Mesothelial cell of epicardium (in vitro differentiated cells): ENCODE data around the gene GNB2. TPM values are rescaled to one million over a fixed set of nuclear protein-coding genes. Genes with fewer than 3 reads are reported as not detected.
A peak's percentile ranks its signal among the peaks of the same experiment; 100 is the strongest.

ENCODE experiments used
- DNase-seq, 2 experiments: peaks; one replicate each; pipeline ENCODE4 v3.0.0; 2021; ENCODE audit warnings: low spot score in 2 of 2; ENCODE audit not compliant: unreplicated experiment in 2 of 2
- H3K27ac Mint-ChIP-seq: 2 replicates; pipeline ENCODE4 v1.8.0; 2021; ENCODE audit warnings: mixed read lengths
- H3K27me3 Mint-ChIP-seq: 2 replicates; pipeline ENCODE4 v1.8.0; 2021; ENCODE audit warnings: low read depth, mixed read lengths
- H3K36me3 Mint-ChIP-seq: 2 replicates; pipeline ENCODE4 v1.8.0; 2021; ENCODE audit warnings: mixed read lengths
- H3K4me1 Mint-ChIP-seq: 2 replicates; pipeline ENCODE4 v1.8.0; 2021; ENCODE audit warnings: mixed read lengths
- H3K4me3 Mint-ChIP-seq: 2 replicates; pipeline ENCODE4 v1.8.0; 2021; ENCODE audit warnings: mild to moderate bottlenecking, moderate library complexity, mixed read lengths
- H3K9me3 Mint-ChIP-seq: 2 replicates; pipeline ENCODE4 v1.8.0; 2021; ENCODE audit warnings: mixed read lengths
- total RNA-seq: library from RNA; stranded (reverse); gene quantifications from 3 replicates; pipeline ENCODE4 v1.2.1, GENCODE V29; 2021
- TF ChIP-seq, protein P1 (sequence below): fragments of 200-600 bp; sonication (generic); IDR thresholded peaks from one replicate; pipeline ENCODE4 v1.5.0; 2021; ENCODE audit warnings: antibody characterized with exemption; ENCODE audit not compliant: unreplicated experiment

The GNB2 gene
- total RNA-seq, 1 donor from 2014 or later, result 174 TPM

DNA sequence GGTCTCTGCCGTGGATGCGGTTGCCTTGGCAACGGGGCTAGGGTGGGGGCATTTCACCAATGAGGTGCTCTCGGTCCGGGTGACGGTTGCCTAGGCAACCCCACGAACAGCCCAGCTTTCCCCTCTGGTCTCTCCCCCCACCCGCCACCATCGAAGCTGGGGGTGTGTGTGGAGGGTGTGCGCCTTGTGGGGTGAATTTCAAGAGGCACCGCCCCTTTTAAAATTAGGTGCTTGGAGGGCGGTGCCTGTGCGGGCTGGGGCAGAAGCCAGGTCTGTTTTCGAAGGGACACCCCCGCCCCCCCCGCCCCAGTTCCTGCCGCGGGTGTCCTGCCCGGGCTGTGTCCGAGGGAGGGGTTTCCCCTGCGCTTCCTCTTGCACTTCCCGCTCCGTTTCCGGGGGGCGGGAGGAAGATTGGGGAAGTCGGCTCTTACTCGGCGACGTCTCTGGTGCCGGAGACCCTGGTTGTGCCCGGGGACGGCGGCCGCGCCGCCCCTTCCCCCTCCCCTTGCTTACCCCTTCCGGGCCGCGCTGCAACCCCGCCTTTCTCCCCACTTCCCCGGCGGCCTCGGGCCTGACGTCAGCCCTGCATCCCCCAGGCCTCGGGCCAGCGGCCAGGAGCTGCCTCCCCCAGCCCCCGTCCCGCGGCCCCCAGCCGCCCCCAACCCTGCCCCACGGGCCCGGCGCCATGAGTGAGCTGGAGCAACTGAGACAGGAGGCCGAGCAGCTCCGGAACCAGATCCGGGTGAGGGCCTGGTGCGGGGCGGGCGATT, 2.2 kb downstream of the GNB2 start:
- H3K36me3 Mint-ChIP-seq, result peaks cover 9% of the 10 kb centered on the region
- peak; percentile 59 to 76 for DNase-seq
- peaks cover 22% of the 10 kb centered on the region for H3K4me1 Mint-ChIP-seq
- H3K27me3 Mint-ChIP-seq, result peaks cover 6% of the 10 kb centered on the region
- H3K9me3 Mint-ChIP-seq, result no peaks in the 10 kb centered on the region
- TF ChIP-seq, protein P1, sequence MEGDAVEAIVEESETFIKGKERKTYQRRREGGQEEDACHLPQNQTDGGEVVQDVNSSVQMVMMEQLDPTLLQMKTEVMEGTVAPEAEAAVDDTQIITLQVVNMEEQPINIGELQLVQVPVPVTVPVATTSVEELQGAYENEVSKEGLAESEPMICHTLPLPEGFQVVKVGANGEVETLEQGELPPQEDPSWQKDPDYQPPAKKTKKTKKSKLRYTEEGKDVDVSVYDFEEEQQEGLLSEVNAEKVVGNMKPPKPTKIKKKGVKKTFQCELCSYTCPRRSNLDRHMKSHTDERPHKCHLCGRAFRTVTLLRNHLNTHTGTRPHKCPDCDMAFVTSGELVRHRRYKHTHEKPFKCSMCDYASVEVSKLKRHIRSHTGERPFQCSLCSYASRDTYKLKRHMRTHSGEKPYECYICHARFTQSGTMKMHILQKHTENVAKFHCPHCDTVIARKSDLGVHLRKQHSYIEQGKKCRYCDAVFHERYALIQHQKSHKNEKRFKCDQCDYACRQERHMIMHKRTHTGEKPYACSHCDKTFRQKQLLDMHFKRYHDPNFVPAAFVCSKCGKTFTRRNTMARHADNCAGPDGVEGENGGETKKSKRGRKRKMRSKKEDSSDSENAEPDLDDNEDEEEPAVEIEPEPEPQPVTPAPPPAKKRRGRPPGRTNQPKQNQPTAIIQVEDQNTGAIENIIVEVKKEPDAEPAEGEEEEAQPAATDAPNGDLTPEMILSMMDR, result no peak
- peak overlapping the region; percentile 91 for H3K27ac Mint-ChIP-seq
- H3K4me3 Mint-ChIP-seq, result peak overlapping the region; percentile 75

DNA sequence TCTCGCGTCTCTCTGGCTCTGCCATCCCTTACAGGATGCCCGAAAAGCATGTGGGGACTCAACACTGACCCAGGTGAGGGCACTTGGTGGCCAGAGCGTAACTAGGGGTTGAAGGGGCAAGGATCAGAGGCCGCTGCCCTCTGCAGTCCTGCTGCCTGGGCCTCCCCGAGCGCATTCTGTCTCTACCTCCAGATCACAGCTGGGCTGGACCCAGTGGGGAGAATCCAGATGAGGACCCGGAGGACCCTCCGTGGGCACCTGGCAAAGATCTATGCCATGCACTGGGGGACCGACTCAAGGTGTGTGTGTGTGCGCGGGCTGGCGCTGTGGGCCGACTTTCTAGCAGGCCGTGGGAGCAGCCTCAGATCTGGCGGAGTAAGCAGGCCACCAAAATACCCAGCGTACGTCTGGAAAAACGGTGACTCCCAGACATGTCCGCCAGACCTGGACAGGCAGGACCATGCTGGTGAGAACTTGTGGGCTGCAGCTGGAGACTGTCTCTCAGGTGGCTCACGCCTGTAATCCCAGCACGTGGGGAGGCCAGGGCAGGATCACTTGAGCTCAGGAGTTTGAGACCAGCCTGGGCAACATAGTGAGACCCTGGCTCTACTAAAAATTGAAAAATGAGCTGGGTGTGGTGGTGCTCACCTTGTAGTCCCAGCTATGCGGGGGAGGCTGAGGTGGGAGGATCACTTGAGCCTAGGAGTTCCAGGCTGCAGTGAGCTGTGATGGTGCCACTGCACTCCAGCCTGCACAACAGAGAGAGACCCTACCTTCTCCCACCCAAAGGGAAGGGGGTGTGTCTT, 3.2 kb downstream of the GNB2 start:
- H3K27ac Mint-ChIP-seq, result peak overlapping the region; percentile 91
- peaks cover 22% of the 10 kb centered on the region for H3K4me1 Mint-ChIP-seq
- no peak for DNase-seq
- H3K36me3 Mint-ChIP-seq, result peaks cover 9% of the 10 kb centered on the region
- peak overlapping the region; percentile 68 for H3K4me3 Mint-ChIP-seq
- TF ChIP-seq, protein P1, result no peak
- H3K27me3 Mint-ChIP-seq, result peaks cover 2% of the 10 kb centered on the region
- H3K9me3 Mint-ChIP-seq, result no peaks in the 10 kb centered on the region

DNA sequence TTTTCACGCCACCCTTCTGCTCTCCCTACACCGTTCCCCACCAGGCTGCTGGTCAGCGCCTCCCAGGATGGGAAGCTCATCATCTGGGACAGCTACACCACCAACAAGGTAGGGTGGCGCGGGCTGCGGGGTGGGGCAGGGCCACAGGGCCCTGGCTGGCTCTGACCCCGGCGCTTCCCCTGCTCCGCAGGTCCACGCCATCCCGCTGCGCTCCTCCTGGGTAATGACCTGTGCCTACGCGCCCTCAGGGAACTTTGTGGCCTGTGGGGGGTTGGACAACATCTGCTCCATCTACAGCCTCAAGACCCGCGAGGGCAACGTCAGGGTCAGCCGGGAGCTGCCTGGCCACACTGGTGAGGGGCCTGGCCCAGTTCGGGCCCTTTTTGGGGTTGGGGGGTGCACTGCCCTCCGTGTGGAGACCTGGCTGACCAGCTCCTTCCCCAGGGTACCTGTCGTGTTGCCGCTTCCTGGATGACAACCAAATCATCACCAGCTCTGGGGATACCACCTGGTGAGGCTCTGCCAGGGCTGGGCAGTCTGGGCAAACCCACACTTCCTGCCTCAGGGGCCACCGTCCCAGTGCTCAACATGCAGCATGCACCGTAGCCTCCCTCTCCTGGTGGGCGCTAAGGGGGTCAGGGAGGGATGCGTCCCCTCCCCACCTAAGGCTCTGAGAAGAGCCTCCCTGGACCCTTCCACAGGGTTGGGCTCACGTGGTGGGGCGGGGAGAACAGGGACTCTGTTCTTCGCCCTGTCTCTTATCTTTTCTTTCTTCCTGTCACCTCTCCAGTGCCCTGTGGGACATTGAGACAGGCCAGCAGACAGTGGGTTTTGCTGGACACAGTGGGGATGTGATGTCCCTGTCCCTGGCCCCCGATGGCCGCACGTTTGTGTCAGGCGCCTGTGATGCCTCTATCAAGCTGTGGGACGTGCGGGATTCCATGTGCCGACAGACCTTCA, 4.0 kb downstream of the GNB2 start:
- H3K9me3 Mint-ChIP-seq, result no peaks in the 10 kb centered on the region
- DNase-seq, result no peak
- TF ChIP-seq, protein P1, result no peak
- peaks cover 9% of the 10 kb centered on the region for H3K36me3 Mint-ChIP-seq
- H3K4me3 Mint-ChIP-seq, result peak overlapping the region; percentile 30
- peak overlapping the region; percentile 86 for H3K27ac Mint-ChIP-seq
- peaks cover 22% of the 10 kb centered on the region for H3K4me1 Mint-ChIP-seq
- no peaks in the 10 kb centered on the region for H3K27me3 Mint-ChIP-seq

DNA sequence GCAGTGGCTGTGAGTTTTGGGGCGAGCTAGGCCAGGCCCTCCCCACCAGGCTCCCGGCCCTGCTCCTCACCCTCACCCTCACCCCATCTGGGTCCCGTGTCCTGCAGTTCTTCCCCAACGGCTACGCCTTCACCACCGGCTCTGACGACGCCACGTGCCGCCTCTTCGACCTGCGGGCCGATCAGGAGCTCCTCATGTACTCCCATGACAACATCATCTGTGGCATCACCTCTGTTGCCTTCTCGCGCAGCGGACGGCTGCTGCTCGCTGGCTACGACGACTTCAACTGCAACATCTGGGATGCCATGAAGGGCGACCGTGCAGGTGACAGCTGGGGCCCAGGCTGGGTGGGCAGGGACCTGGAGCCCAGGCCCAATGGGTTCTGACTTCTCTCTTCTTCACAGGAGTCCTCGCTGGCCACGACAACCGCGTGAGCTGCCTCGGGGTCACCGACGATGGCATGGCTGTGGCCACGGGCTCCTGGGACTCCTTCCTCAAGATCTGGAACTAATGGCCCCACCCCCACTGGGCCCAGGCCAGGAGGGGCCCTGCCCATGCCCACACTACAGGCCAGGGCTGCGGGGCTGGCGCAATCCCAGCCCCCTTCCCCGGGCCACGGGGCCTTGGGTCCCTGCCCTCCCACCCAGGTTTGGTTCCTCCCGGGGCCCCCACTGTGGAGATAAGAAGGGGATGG, 4.9 kb downstream of the GNB2 start:
- no peak for DNase-seq
- H3K36me3 Mint-ChIP-seq, result peaks cover 12% of the 10 kb centered on the region
- H3K27me3 Mint-ChIP-seq, result no peaks in the 10 kb centered on the region
- no peaks in the 10 kb centered on the region for H3K9me3 Mint-ChIP-seq
- H3K4me1 Mint-ChIP-seq, result peaks cover 22% of the 10 kb centered on the region
- TF ChIP-seq, protein P1, result no peak
- H3K27ac Mint-ChIP-seq, result peak overlapping the region; percentile 86
- no peak overlapping the region for H3K4me3 Mint-ChIP-seq
